Fibroblast of the aortic adventitia (primary cell): Measurements from ENCODE around the gene FCGBP. TPM values are rescaled to one million over a fixed set of nuclear protein-coding genes. Genes with fewer than 3 reads are reported as not detected.

Experiments
- DNase-seq: peaks from one replicate; pipeline ENCODE4 v3.0.0-alpha.2; 2010; ENCODE audit warnings: low read depth
- H3K4me3 ChIP-seq: 2 replicates; pipeline ENCODE4 v1.5.1; 2011; ENCODE audit warnings: low read depth, mild to moderate bottlenecking, control low read depth, low read length, moderate library complexity
- total RNA-seq: library from RNA; depleted of rRNA; stranded (reverse); fragments of >200 nt; gene quantifications from 2 replicates; pipeline ENCODE4 v1.2.3, GENCODE V29; 2012; ENCODE audit warnings: low replicate concordance
- TF ChIP-seq, protein P1 (sequence below): IDR thresholded peaks from 2 replicates; pipeline ENCODE4 v1.5.1; 2011; ENCODE audit warnings: mild to moderate bottlenecking, low read length, control low read depth, inconsistent platforms; ENCODE audit not compliant: insufficient read depth

The FCGBP gene
- total RNA-seq: under 0.01 and 0.33 TPM in 2 replicates

DNA sequence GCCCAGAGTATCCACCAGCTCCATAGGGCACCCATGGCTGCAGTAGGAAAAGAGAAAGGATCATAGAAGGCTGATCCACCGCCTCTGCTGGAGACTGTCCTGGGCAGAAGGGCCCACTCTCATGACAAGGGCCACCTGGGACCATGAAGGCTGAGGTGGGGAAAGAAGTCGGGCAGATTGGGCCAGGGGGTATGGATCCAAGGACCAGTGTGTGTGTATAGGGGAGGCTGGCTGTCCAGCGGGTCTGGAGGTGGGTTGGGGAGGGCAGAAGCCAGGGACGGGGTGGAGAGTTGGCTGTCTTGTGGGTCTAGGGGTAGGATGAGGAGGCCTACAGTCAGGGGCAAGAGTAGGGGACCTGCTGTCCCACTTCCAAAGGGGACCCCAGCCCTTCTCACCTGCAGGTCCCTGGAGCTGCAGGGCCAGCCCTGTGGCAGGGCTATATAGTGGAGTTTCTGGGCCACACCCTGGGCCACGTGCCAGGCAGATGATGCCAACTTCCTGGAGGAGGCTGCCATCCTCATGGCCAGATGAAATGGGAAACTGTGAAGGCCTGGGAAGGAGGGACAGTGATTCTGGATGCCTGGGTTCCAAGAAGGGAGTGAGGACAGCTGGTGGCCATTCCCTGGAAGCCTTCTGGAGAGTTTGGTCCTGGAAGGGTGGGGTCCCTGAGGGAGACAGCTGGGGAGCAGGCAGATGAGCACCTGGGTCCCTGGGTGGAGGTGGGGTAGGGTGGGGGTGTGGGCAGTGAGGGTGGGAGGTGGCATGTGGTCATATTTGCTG lies at the start of gene FCGBP:
TSS of gene FCGBP (minus strand) at position 51 of the 780 bp plus-strand sequence.
- TF ChIP-seq, protein P1, sequence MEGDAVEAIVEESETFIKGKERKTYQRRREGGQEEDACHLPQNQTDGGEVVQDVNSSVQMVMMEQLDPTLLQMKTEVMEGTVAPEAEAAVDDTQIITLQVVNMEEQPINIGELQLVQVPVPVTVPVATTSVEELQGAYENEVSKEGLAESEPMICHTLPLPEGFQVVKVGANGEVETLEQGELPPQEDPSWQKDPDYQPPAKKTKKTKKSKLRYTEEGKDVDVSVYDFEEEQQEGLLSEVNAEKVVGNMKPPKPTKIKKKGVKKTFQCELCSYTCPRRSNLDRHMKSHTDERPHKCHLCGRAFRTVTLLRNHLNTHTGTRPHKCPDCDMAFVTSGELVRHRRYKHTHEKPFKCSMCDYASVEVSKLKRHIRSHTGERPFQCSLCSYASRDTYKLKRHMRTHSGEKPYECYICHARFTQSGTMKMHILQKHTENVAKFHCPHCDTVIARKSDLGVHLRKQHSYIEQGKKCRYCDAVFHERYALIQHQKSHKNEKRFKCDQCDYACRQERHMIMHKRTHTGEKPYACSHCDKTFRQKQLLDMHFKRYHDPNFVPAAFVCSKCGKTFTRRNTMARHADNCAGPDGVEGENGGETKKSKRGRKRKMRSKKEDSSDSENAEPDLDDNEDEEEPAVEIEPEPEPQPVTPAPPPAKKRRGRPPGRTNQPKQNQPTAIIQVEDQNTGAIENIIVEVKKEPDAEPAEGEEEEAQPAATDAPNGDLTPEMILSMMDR: no peak
- no peak for DNase-seq

DNA sequence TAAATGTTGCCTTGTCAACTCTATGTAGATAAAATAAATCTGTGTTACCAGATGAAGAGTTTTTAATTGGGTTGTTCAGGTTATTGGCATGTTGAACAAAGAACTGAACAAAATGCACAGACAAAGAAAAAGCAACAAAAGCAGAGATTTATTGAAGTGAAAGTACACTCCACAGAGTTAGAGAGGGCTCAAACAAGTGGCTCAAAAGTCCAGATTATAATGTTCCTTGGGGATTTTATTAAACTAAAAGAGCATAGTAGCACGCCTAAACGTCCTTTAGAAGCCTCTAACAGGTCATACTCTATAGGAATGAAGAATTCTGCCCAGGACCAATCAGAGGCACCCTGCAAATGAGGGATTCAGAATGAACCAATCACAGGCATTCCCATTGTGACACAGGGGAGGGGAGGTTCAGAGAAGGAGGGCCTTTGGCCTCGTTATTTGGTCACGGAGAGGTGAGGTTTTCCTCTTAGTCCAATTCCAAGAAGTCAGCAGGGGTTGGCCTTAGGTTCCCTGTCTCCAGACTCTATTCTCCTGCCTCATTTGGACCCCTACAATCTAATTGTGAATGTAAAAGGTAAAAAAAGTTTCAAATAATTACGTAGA lies 49.4 kb upstream of the FCGBP start:
- DNase-seq: no peak
- TF ChIP-seq, protein P1: no peak

More for the DNA sequence above, at the start of gene FCGBP:
- no peak within 1 kb of the TSS for H3K4me3 ChIP-seq

DNA sequence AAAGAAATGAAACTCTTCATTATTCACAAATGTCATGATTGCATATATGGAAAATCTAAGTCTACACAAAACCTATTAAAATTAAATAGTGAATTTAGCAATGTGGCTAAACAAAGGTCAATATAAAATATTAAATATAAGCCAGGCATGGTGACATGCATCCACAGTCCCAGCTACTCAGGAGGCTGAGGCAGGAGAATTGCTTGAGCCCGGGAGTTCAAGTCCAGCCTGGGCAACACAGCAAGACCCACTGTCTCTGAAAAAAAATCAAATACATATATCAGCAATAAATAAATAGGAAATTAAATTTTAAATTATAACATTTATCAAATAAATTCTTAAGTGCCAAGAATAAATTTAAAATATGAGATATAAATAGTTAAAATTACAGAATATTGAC lies 48.4 kb upstream of the FCGBP start:
- H3K4me3 ChIP-seq: no peak overlapping the region
- TF ChIP-seq, protein P1: no peak
- DNase-seq: no peak

More for the DNA sequence above, 49.4 kb upstream of the FCGBP start:
- H3K4me3 ChIP-seq: no peak overlapping the region

DNA sequence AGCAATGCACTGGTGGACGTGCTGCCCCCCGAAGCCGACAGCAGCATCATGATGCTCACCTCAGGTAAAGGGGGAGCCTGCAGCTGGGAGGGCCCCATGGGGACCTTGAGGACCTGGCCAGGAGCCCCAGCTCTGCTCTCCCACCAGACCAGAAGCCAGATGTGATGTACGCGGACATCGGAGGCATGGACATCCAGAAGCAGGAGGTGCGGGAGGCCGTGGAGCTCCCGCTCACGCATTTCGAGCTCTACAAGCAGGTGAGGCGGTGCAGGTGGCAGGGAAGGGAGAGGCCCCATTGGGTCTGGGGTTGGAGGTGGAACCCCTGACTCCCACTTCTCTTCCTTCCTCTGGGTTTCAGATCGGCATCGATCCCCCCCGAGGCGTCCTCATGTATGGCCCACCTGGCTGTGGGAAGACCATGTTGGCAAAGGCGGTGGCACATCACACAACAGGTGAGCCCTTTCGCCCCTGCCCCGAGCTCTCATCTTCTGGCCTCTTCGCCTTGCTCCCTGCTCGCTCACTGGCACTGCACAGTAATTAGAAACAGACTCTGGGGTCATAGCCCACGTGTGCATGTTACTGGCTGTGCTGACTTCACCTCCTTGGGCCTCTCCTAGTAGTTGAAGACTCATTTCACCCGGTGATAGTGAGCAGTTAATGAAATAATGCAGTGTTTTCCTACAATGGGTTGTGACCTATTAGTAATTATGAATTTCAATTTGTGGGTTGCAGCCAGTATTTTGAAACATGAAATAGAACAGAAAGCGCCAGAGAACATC lies 40.1 kb upstream of the FCGBP start:
- DNase-seq: no peak
- no peak overlapping the region for H3K4me3 ChIP-seq
- TF ChIP-seq, protein P1: no peak

DNA sequence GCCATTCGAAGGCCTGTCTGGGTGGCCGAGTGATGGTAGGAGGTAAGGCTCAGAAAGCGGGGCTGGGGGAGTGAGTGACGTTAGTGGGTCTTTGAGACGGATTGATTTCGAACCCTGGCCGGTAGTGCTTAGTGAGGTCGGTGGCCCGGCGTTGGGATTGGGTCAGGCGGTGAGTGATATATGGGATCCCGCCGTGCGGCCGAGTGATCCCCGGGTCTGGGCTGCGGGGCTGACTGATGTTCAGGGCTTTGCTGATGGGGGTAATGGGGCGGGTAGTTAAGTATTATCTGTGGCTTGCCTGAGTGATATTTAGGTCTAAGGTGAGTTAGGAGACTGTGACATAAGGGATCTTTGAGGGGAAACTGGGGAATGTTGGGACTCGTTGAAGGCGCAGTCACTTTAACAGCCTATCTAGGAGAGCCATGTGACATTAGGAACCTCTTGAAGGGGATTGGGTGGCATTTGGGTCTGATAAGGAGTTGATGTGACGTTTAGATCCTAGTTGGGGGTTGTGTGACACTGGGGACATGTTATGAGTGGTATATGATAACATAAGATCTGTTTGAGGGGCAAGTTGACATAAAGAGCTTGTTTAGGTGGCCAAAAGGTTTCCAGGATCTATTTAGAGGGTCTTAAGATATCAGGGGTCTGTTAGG lies 37.1 kb upstream of the FCGBP start:
- DNase-seq: peak; percentile 9
- TF ChIP-seq, protein P1: no peak
- peak overlapping the region; percentile 97 for H3K4me3 ChIP-seq

DNA sequence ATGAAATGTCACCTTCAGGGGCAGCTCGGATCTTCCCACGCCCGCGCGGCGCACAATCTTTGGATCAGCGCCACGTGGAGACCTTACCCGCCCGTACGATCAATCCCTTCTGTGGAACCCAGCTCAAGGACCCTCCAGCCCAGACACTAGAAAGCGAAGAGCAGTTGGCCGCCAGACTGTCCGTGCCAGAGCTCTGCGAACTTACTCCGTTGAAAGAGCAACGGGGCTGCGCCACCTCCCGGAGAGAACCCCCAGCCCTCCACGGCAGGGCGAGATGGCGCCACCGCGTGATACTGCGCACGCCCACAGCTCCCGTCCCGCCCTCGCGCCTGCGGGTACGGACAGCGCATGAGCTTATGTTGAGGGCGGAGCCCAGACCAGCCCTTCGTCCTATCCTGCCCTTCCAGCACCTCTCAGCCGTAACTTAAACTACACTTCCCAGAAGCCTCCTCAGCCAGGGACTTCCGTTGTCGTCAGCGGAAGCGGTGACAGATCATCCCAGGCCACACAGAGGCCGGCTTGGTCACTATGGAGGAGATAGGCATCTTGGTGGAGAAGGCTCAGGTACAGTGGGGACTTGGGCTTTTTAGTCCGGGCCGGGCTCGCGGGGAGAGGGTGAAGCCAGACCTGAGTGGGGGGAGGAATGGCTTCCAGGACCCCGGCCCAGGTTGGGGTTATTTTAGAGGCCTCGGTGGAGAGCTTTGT lies 36.4 kb upstream of the FCGBP start, which contains the start of gene PSMC4:
TSS of gene PSMC4 (plus strand) at position 491 of the 705 bp plus-strand sequence. CDS start at position 529, 38 bp downstream.
- TF ChIP-seq, protein P1: peak; percentile 70
- H3K4me3 ChIP-seq: peak within 1 kb of the TSS; percentile 97
- DNase-seq: peak; percentile 99
